OCI-LY3 (cell line): ENCODE results near the gene DOCK7.

Source experiments
- CTCF ChIP-seq: fragments of 200-600, 300-600 bp; sonication (generic); IDR thresholded peaks from 2 replicates; pipeline ENCODE4 v1.5.1; 2014; ENCODE audit warnings: antibody characterized with exemption, low read length, low read depth
- EZH2phosphoT487 ChIP-seq: fragments of 200-600 bp; shearing (Covaris generic); IDR thresholded peaks from 2 replicates; pipeline ENCODE4 v1.6.1; 2018; ENCODE audit warnings: antibody characterized with exemption, mixed run types, low read depth

GRCh38 chr1:62717483-62717882 is 29.3 kb upstream of the DOCK7 start:
- TF ChIP-seq EZH2phosphoT487 (no peak), CTCF (no peak)
